Fibroblast of skin of left biceps (primary cell): ENCODE data around the gene COPS8.

Source experiments
- DNase-seq, 2 experiments: peaks; one replicate each; pipeline ENCODE4 v3.0.0-alpha.2; 2013; ENCODE audit warnings: low read depth in 2 of 2

COPS8 gene

GRCh38 chr2:237130562-237131421 lies 45.1 kb downstream of the COPS8 start:
- DNase-seq, result no peak

DNA sequence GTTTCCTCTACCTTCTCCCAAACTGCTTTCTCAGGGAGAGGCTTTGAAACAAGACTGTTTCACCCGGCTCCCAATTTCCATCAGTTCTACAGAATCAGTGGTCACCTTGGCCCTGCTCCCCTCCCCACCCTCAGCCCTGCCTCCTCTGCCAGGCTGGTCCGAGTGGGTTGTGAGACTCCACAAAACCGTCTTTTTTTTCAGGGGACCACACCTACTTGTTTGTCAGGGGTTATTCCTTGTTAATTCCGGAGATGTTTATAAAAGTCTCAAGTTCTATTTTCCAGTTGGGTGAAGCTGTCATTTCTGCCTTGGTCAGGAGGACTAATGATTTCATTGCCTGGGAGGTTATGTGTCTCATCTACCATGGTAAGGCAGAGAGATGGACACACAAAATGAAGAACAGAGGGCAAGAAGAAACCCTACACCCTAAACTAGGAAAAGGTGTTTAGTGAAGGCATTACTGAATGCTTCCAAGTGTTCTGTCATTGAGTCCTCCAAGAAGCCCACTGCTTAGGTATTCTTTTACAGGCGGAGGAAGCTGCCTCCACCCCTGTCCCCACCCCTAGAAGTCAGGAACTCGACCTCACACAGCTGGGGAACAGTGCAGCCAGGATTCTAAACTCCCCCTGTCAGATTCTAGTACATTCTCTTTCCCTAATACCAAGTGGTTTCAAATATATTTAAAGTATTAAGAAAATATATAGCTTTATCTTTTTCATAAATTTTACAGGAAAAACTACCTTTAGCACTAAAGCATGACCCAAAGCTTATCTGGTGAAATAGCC lies 46.3 kb downstream of the COPS8 start:
- no peak for DNase-seq

DNA sequence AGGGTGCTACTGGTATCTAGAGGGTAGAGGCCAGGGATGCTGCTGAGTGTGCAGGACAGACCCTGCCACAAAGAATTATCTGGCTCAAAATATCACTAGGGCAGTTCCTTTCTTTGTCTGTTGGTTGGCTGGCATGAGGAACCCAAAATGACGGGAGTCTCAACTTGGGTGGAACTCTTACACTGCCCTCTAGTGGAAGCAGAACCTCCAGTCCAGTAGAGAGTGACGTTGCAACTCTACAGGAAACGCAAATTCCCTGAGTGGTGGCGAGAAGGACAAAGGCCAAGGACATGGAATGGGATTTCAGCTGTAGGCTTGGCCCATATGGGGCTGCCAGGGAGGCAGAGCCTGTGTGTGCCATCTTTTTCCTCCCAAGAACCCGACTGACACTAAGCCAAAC lies 47.1 kb downstream of the COPS8 start:
- no peak for DNase-seq

GRCh38 chr2:237134321-237135230 lies 48.9 kb downstream of the COPS8 start:
- no peak for DNase-seq

DNA sequence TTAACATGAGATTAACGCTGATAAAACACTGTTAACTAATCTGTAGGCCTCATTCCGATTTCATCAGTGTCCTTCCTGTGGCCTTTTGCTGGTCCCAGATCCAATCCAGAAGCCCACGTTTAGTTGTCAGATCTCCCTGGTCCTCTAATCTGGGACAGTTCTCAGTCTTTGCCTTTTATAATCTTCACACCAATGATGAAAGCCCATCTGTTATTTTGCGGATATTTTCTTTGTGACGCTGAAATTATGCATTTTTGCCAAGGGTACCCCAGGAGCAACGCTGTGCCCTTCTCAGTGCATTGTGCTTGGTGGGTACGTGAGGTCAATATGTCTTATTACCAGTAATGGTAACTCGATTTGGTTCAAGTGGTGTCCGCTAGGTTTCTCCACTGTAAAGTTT lies 51.1 kb downstream of the COPS8 start:
- DNase-seq, result no peak

GRCh38 chr2:237137626-237138323 lies 52.1 kb downstream of the COPS8 start:
- DNase-seq, result no peak

- DNase-seq, result no peak
Observed at GRCh38 chr2:237139123-237139675, 53.5 kb downstream of the COPS8 start.

- no peak for DNase-seq
Observed at GRCh38 chr2:237140689-237141285, 55.1 kb downstream of the COPS8 start.

DNA sequence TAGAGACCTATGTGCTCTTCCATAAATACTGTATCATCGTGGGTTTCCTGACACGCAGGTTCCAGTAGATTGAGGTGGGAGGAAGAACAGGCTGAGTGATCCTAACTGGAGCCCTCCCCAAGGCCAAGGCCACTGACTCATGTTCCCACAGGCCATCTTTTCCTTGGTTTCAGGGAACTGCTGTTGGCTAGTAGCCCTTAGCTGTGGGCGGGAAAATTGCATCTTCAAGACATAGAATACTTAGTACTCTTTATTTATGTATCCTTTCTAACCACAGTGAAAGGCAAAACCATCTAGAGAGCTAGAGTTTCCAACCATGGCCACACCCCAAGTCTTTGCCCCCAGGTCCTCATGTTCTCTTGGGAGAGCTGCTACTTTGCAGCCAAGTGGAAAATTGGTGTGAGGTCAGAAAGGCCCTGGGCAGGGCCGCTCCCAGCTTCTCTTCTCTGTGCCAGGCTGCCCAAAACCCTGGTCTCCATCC lies 55.9 kb downstream of the COPS8 start:
- peak in 1 of 2 experiments; percentile 40 for DNase-seq

- no peak for DNase-seq
Observed at GRCh38 chr2:237143118-237143517, 57.4 kb downstream of the COPS8 start.

- peak in 1 of 2 experiments; percentile 64 for DNase-seq
Observed at GRCh38 chr2:237143676-237144440, 58.2 kb downstream of the COPS8 start.

GRCh38 chr2:237144516-237144915 lies 58.8 kb downstream of the COPS8 start:
- DNase-seq, result no peak

DNA sequence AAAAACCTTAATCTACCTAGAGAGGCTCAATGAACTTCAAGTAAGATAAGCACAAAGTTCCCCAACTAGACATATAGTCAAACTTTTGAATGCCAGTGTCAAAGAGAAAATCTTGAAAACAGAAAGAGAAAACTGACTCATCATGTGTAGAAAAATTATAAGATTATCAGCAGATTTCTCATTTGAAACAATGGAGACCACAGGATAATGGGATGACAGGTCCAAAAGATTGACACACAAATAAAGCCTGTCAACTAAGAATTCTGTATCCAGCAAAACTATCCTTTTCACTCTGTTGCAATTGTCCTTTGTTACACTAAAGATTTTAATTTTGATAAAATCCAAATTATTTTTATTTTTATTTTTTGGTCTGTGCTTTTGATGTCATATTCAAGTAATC lies 61.6 kb downstream of the COPS8 start:
- DNase-seq, result no peak

- no peak for DNase-seq
Observed at GRCh38 chr2:237148624-237149023, 62.9 kb downstream of the COPS8 start.

DNA sequence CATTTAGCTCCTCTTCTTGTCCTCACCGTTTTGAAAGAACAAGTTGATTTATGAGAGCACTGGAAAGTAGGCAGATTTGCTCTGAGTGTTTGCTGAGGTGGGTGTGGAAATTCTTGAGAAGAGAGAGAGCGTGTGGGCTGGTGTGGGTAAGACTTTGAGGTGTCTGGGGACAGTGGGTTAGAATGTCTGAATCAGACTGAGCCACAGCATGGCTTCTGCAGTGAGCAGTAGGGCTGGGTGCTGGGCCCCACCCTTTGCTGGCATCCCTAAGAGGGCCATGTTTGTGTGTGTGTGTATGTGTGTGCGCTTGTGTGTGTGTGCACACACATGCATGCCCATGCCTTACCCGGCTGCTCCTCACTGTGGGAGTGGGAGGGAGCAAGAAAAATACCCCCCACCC lies 63.7 kb downstream of the COPS8 start:
- DNase-seq, result no peak
